Fibroblast of the aortic adventitia (primary cell): ENCODE measurements around the gene ZNF469. TPM values are rescaled to one million over a fixed set of nuclear protein-coding genes. Genes with fewer than 3 reads are reported as not detected.

Source experiments
- DNase-seq: peaks from one replicate; pipeline ENCODE4 v3.0.0-alpha.2; 2010; ENCODE audit warnings: low read depth
- H3K4me3 ChIP-seq: 2 replicates; pipeline ENCODE4 v1.5.1; 2011; ENCODE audit warnings: low read depth, mild to moderate bottlenecking, control low read depth, low read length, moderate library complexity
- total RNA-seq: library from RNA; depleted of rRNA; stranded (reverse); fragments of >200 nt; gene quantifications from 2 replicates; pipeline ENCODE4 v1.2.3, GENCODE V29; 2012; ENCODE audit warnings: low replicate concordance
- TF ChIP-seq, protein P1 (sequence below): IDR thresholded peaks from 2 replicates; pipeline ENCODE4 v1.5.1; 2011; ENCODE audit warnings: mild to moderate bottlenecking, low read length, control low read depth, inconsistent platforms; ENCODE audit not compliant: insufficient read depth

ZNF469 gene
- total RNA-seq, 1 donor = 7.0 TPM

DNA sequence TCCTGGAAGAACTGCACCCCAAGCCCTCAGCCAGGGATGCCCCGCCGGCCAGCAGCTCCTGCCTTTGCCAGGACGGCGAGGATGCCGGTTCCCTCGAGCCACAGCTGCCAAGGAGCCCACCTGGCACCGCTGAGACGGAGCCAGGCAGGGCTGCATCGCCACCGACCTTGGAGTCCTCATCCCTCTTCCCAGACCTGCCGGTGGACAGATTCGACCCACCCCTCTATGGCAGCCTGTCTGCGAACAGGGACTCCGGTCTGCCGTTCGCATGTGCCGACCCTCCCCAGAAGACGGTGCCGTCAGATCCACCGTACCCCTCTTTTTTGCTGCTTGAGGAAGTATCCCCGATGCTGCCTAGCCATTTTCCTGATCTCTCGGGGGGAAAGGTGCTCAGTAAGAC, 48.9 kb downstream of the ZNF469 start:
- no peak overlapping the region for H3K4me3 ChIP-seq
- no peak for DNase-seq

DNA sequence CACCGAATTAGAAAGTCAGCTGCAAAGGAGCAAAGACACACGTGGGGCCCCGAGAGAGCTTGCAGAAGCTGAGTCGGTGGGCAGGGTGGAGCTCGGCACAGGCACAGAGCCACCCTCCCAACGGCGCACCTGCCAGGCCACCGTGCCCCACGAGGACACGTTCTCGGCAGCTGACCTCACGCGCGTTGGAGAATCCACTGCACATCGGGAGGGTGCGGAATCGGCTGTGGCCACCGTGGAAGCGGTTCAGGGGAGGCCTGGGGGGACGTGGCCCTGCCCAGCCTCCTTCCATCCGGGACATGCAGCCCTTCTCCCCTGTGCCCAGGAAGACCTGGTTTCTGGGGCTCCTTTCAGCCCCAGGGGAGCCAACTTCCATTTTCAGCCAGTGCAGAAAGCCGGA, 49.4 kb downstream of the ZNF469 start:
- no peak overlapping the region for H3K4me3 ChIP-seq
- TF ChIP-seq, protein P1, sequence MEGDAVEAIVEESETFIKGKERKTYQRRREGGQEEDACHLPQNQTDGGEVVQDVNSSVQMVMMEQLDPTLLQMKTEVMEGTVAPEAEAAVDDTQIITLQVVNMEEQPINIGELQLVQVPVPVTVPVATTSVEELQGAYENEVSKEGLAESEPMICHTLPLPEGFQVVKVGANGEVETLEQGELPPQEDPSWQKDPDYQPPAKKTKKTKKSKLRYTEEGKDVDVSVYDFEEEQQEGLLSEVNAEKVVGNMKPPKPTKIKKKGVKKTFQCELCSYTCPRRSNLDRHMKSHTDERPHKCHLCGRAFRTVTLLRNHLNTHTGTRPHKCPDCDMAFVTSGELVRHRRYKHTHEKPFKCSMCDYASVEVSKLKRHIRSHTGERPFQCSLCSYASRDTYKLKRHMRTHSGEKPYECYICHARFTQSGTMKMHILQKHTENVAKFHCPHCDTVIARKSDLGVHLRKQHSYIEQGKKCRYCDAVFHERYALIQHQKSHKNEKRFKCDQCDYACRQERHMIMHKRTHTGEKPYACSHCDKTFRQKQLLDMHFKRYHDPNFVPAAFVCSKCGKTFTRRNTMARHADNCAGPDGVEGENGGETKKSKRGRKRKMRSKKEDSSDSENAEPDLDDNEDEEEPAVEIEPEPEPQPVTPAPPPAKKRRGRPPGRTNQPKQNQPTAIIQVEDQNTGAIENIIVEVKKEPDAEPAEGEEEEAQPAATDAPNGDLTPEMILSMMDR = no peak
- DNase-seq = no peak

More for the DNA sequence above, 48.9 kb downstream of the ZNF469 start:
- TF ChIP-seq, protein P1 = no peak

Other genes starting within 250 kb of the ZNF469 start
- gene ZFPM1, start 70.3 kb downstream of the ZNF469 start, total RNA-seq = 4.2 and 5.2 TPM in 2 replicates
- 13.3 and 23.8 TPM in 2 replicates for gene ZC3H18, start 187.4 kb downstream of the ZNF469 start, total RNA-seq